ENCODE measurements around the gene MYOF.
A peak's percentile ranks its signal among the peaks of the same experiment; 100 is the strongest.
"Not testable (repeated sequence)": the region's sequence is repeated elsewhere in the genome, so short reads cannot be mapped to it uniquely, and the experiment has no call there.

The MYOF gene

GRCh38 chr10:93336110-93336509 is 146.0 kb downstream of the MYOF start:
- no peak for DNase-seq

- peak in 1 of 2 experiments; percentile 11 for DNase-seq
Measured at GRCh38 chr10:93334901-93335327, 147.2 kb downstream of the MYOF start.

GRCh38 chr10:93334181-93334580 is 148.0 kb downstream of the MYOF start:
- DNase-seq: no peak

- DNase-seq: no peak
Measured at GRCh38 chr10:93333278-93333978, 148.7 kb downstream of the MYOF start.

- no peak for DNase-seq
Measured at GRCh38 chr10:93330824-93331223, 151.3 kb downstream of the MYOF start.

GRCh38 chr10:93319896-93320295 is 162.2 kb downstream of the MYOF start:
- DNase-seq: no peak

- no peak for DNase-seq
Measured at GRCh38 chr10:93319096-93319495, 163.0 kb downstream of the MYOF start.

GRCh38 chr10:93315246-93315645 is 166.9 kb downstream of the MYOF start:
- no peak for DNase-seq

GRCh38 chr10:93314656-93315055 is 167.5 kb downstream of the MYOF start:
- not testable (repeated sequence) for DNase-seq

- no peak for DNase-seq
Measured at GRCh38 chr10:93313798-93314197, 168.3 kb downstream of the MYOF start.

- no peak for DNase-seq
Measured at GRCh38 chr10:93309062-93309461, 173.1 kb downstream of the MYOF start.

GRCh38 chr10:93305122-93305521 is 177.0 kb downstream of the MYOF start:
- DNase-seq: no peak

GRCh38 chr10:93300981-93301380 is 181.2 kb downstream of the MYOF start:
- DNase-seq: no peak

GRCh38 chr10:93300288-93300917 is 181.7 kb downstream of the MYOF start:
- no peak for DNase-seq

- DNase-seq: no peak
Measured at GRCh38 chr10:93299606-93300287, 182.4 kb downstream of the MYOF start.

- no peak for DNase-seq
Measured at GRCh38 chr10:93299195-93299594, 182.9 kb downstream of the MYOF start.

GRCh38 chr10:93296151-93296550 is 186.0 kb downstream of the MYOF start:
- no peak for DNase-seq

GRCh38 chr10:93293999-93294398 is 188.1 kb downstream of the MYOF start:
- DNase-seq: no peak

- no peak for DNase-seq
Measured at GRCh38 chr10:93290661-93291354, 191.3 kb downstream of the MYOF start.

- peak; percentile 64 to 68 for DNase-seq
Measured at GRCh38 chr10:93288679-93289634, 193.2 kb downstream of the MYOF start.

- DNase-seq: no peak
Measured at GRCh38 chr10:93287775-93288174, 194.4 kb downstream of the MYOF start.

GRCh38 chr10:93284246-93284645 is 197.9 kb downstream of the MYOF start:
- DNase-seq: not testable (repeated sequence)
